ENCODE measurements around the gene NUP62.
A peak's percentile ranks its signal among the peaks of the same experiment; 100 is the strongest.

Gene NUP62

GRCh38 chr19:49881186-49881585 lies 48.1 kb downstream of the NUP62 start:
- no peak for DNase-seq (ENCODE audit: low spot score)
- no peak for FAIRE-seq

DNA sequence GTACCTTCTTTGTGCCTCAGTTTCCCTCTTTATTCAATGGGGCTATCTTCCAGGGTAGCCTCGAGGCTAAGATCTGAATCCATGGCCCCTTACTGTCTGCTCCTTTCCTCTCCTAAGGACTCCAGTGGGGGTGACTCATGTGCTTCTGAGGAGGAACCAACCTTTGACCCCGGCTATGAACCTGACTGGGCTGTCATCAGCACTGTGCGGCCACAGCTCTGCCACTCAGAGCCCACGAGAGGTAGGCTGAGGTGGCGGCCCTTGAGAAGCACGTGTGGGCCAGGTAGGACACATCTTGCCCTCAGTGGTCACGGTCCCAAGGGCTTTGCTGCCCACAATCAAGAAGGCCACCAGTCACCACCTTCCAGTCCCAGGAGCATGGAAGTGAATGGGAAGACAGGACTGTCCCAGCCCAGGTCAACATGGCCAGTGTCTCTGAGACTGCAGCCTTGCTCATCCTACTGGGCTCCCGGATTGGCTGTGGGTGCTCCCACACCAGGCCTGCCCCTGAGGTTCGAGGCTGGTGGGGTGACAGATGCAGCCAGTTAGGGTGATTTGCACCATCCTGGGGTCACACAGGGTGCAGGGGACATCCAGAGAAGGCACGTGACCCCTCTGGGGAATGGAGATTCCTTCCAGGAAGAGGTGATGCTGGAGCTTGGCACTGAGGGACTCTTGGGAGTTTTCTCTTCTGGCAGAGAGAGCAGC lies 49.0 kb downstream of the NUP62 start:
- FAIRE-seq, result no peak
- DNase-seq (ENCODE audit: low spot score), result no peak

DNA sequence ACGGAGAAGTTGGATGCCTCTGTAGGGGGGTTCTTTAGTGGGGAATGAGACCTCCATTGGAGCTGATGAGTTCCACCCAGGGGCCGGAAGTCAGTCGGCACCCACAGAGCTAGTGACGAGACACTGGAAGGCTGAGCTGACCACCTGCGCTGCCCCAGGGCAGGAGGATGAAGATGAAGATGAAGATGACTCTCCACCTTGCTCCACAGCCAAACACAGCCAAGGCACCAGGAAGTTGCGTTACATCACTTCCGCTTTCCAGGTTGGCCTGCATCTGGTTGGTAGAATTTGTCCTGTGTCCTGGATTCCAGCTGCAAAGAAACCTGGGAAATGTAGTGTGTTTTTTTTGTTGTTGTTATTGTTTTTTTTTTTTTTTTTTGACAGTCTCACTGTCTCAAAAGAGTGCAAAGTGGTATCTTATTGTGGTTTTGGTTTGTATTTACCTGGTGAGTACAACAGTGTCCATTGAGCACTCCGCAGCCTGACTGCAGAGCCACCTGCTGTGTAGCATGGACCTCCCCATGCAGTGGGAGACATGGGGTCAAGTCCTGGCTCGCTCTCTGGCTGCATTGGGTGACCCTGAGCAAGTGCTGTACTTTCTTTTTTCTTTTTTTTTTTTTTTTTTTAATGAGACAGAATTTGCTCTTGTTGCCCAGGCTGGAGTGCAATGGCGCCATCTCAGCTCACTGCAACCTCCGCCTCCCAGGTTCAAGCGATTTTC lies 49.9 kb downstream of the NUP62 start:
- FAIRE-seq (no peak), DNase-seq (ENCODE audit: low spot score) (no peak)

- DNase-seq (ENCODE audit: low spot score) (no peak), FAIRE-seq (no peak)
Observed at GRCh38 chr19:49878744-49879070, 50.6 kb downstream of the NUP62 start.

DNA sequence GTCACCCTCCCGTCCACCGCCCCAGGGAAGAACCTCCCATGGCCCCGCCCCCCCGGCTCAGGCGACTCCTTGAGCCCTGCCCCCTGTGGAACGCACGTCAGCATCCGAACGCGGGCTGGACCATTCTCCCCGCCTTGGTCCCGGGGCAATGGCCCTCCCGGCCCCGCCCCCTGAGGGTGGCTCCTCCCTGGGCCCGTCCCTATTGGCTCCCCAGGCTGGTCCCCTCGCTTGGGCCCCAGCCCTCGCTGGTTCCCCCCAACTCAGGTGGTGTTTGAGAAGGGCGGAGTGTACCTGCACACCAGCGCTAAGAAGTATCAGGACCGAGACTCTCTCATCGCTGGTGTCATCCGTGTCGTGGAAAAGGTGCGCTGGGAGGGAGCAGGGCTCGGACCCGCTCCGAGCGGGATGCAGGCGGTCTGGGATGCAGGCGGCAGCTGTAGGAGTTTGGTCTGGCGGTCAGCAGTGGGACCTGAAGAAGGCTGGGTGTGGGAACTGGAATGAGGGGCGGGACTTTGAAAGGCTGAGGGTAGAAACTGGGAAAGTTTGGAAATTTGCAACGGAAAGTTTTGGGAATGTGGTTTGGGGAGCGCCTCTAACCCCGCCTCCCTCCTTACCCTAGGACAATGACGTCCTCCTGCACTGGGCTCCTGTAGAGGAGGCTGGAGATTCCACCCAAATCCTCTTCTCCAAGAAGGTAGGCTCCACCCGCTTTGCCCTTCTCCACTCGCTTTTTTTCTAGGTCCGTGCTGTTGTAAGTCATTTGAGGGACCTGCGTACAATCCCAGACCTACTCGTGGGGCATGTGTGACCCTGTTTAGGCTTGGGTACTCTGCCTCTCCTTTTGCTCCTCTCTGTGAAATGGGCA lies 51.2 kb downstream of the NUP62 start:
- no peak for FAIRE-seq
- DNase-seq (ENCODE audit: low spot score), result peak; percentile 82

GRCh38 chr19:49877020-49877878 lies 52.1 kb downstream of the NUP62 start, which contains the start of the genes AKT1S1 and TBC1D17:
Gene AKT1S1, minus strand, starts transcription at chr19:49877355. Its CDS starts 4,060 bp downstream, at chr19:49873295.
Gene TBC1D17, plus strand, starts transcription at chr19:49877702. Its CDS starts 22 bp downstream, at chr19:49877724.
- FAIRE-seq (peak; percentile 91), DNase-seq (ENCODE audit: low spot score) (peak; percentile 98)

- DNase-seq (ENCODE audit: low spot score) (peak; percentile 92), FAIRE-seq (peak; percentile 64)
Observed at GRCh38 chr19:49876422-49877019, 52.8 kb downstream of the NUP62 start.

DNA sequence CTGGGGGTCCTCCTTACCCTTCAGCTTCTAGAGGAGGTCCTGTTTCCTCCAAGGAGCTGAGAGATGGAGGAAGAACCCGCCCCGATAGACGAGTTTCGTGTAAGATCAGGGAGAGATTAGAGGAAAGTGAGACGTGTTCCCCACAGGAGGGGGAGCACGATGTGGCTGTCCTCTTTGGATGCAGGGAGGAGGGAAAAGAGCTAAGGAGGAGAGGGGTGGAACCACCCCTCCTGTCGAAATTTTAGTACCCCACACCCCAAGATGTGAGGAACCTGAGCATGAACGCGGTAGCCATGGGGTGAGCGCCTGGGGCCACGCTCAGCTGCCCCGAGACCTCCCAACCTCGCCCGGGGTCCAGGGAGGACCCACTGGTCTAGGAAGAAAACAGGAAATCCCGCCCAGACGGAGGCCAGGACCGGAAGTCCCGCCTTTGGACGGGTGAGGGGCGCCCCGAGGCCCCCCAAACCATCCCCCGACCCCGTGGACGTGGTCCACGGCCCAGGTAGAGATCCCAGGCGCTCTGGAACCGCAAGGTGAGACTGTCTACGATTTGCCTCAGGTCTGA lies 53.4 kb downstream of the NUP62 start:
- FAIRE-seq (no peak), DNase-seq (ENCODE audit: low spot score) (no peak)

DNA sequence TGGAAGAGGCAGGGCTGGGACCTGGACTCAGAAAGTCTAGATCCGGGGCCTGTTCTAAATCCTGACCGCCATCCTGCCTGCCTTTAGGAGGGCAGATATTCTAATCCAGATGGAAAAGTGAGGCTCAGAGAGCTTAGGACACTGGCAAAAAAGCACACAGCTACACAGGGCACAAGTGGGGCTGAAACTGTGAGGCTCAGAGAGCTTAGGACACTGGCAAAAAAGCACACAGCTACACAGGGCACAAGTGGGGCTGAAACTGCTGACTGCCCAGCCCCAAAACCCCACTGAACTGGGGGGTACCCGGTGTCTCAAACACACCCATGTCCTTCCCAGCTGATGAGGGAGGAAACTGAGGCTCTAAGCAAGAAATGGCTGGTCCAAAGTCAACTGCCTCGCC lies 54.1 kb downstream of the NUP62 start:
- FAIRE-seq (no peak), DNase-seq (ENCODE audit: low spot score) (no peak)

- no peak for DNase-seq (ENCODE audit: low spot score)
- FAIRE-seq, result no peak
Observed at GRCh38 chr19:49874503-49875157, 54.7 kb downstream of the NUP62 start.

- no peak for FAIRE-seq
Observed at GRCh38 chr19:49873834-49874233, 55.5 kb downstream of the NUP62 start.

GRCh38 chr19:49873129-49873521 lies 56.2 kb downstream of the NUP62 start:
- FAIRE-seq (no peak), DNase-seq (ENCODE audit: low spot score) (no peak)

More at GRCh38 chr19:49873834-49874233, 55.5 kb downstream of the NUP62 start:
- DNase-seq (ENCODE audit: low spot score), result no peak

DNA sequence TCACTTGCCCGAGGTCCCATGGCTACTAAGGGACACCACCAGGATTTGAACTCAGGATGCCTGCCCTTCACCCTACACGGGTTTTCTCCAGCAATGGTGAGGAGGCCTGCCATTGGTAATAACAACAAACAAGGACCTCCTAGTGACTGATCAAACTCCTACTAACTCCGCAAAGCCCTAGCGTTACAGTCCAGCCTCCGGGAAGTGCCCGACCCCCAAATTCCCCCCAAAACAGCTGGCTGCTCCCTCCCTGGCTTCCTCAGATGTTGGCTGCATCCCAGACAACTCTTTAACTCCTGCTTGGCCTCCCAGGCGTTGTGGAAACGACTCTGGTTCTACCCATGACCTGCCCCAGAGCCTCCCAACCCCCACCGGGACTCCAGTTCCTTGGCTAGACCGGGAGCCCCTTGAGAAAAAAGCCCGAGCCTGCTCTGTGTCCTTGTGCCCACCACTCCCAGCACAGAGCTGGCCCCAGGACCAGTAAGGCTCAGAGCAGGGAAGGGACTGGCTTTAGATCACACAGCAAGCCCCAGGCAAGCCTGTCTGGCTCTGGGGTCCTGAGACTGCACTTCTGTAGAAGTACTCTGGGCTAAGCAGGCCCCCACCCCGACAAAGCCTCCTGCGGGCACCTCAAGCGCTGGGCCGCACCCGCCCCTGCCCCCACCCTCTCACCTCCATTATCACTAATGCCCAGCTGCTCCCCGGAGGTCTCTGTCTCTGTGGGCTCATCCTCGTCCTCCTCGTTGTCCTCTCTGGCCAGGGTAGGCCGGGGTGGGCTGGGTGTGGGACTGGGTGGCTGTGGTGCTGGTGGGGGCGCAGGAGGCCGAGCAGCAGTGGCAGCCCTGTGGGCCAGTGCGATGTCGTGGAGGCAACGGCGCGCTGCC lies 56.8 kb downstream of the NUP62 start:
- FAIRE-seq (no peak), DNase-seq (ENCODE audit: low spot score) (no peak)

DNA sequence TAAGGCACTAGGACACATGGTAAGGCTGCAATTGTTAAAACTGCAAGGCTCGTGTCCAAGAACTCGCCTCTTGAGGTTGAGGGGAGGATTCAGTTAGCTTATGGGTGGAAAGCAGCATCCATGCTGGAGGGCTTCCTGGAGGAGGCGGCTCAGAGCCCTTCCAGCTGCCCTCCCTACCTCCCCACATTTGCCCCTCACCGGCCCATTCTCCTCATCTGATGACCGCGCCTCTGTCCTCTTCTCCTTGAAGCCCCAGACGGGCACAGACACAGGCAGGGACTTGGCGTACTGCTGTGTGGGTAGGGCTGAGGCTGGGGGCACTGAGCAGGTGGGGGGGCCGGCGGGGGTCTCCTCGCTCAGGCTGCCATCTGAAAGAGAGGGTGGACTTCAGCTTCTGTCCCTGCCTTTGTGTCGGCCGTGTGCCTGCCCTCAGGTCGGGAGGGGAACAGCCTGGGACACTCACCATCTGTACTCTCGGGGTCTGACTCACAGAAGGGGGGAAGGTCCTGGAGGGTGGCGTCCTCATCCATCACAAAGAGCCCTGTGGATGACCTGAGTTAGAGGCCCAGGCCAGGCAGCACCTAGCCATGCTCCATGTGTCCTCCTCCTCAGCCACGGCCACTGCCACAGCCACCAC lies 57.8 kb downstream of the NUP62 start:
- DNase-seq (ENCODE audit: low spot score) (no peak), FAIRE-seq (no peak)

GRCh38 chr19:49870309-49870901 lies 58.9 kb downstream of the NUP62 start:
- FAIRE-seq (no peak), DNase-seq (ENCODE audit: low spot score) (no peak)

GRCh38 chr19:49869484-49870308 lies 59.6 kb downstream of the NUP62 start:
- DNase-seq (ENCODE audit: low spot score) (peak; percentile 99), FAIRE-seq (peak; percentile 97)

DNA sequence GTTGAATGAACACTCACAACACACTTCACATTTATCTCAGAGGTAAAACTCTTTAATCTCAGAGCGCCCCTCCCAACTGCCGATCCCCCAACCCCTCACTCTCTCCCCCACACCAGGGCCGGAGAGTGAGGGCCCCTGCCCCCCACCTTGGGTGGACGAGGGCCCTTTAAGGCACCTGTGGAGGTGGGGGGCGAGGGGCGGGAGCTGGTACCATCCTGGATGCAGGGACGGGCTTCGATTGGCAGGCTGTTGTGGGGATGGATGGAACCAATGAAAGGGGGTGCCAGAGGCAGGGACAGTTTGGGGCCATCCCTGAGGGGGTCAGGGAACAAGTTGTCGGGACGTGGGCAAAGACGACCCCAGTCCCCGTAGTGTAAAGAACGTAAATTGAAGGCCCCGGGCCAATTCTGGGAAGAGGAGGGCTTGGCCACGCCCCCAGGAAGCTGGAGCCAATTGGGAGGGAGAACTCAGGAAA lies 60.3 kb downstream of the NUP62 start:
- DNase-seq (ENCODE audit: low spot score) (no peak), FAIRE-seq (no peak)

Measured in RCC 7860 (cell line).